Measurements from ENCODE around the gene NDUFB8.

The NDUFB8 gene

DNA sequence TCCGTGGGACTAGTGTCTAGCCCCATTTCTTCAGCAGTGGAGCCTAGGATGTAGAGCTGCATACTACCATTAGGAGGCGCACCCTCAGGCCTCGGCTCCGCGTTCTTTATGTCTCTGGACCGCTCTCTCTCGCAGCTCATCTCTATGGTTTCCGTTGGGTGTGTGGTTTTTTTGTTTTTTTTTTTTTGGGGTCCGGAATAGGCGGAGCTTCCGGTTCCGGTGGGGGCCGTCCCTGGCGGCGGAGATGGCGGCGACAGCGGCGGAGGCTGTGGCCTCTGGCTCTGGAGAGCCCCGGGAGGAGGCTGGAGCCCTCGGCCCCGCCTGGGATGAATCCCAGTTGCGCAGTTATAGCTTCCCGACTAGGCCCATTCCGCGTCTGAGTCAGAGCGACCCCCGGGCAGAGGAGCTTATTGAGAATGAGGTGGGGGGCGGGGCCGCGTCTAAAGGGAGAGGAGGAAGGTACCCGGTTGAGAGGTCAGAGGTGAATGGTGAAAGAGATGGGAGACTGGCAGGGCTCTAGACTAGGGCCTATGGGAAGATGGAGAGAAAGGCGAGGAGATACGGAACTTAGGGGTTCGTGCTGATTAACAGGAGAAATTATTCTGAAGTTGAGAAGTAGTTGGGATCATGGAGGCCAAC is 6.2 kb upstream of the NDUFB8 start, which contains the start of gene HIF1AN:
HIF1AN (plus strand) TSS at position 229 of the 639 bp plus-strand sequence; CDS start at position 245, 16 bp downstream.
- peak; percentile 95 for DNase-seq

- no peak for DNase-seq
Measured at GRCh38 chr10:100535338-100535714, 5.7 kb upstream of the NDUFB8 start.

DNA sequence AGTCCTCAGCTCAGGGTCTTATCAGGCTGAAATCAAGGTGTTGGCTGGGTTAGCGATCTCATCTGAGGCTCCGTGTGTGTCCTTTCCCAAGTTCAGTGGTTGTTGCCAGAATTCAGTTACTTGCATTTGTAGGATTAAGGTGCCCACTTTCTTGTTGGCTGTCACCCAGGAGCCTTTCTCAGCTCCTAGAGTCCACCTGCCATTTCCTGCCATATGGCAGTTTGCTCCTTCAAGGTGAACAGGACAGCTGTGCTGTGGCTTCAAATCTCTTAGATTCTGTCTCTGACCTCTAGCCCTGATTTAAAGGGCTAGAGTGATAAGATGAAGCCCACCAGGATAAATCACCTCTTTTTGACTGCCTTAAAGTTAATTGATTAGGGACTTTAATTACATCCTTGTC is 5.1 kb upstream of the NDUFB8 start:
- DNase-seq = no peak

- no peak for DNase-seq
Measured at GRCh38 chr10:100531761-100532160, 2.1 kb upstream of the NDUFB8 start.

DNA sequence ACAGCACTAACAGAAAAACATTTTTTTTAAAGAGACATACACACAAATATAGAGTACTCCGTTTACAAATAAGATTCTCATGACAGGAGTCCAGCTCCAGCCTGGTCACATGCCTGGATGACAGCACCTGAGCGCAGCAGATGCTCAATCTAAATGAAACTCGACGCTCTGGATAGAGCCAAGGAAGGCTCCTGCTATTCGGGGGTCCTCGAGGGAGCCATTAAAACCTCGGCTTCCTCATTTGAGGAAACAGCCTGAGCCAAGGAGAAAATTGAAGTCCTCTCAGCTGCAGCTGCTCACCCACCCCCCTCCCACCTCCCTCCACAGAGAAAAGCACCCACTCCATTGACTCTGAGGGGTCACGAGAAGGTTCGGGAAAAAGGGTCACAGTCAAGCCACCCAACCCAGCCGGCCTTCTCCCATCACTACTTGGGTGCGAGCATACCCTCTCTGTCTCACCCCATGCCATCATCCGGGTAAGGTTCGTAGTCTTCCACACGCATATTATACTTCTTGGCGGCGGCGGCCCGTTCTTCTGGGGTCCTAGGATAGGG is 673 bp downstream of the NDUFB8 start:
- no peak for DNase-seq

DNA sequence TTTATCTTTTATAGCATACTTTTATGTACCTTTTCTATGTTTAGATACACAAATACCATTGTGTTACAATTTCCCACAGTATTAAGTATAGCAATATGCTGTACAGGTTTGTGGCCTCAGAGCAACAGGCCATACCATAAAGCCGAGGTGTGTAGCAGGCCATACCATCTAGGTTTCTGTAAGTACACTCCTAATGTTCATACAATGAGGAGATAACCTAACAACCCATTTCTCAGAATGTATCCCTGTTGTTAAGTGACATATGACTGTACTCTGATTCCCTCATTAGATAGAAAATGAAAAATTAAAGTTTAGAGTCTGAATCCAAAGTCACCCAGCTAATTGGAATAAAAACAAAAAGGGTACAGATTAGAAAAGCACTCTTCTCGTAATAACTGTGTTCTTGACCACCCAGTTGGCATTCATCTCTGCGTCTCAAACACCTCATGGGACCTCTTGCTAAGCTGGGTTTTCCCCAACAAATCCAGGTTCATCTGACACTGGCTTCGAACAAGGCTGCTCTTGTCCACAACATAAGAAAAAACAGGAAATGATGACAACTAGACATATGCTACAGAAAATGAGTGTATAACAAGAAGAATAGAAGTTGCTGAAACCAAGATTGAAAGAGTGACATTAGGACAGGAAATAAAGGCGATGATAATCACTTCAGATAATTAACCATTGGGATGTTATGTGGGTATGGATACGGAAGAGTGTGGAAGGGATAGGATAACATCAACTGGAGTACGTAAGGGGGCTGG is 1.4 kb downstream of the NDUFB8 start:
- DNase-seq = no peak

GRCh38 chr10:100524638-100525037 is 5.0 kb downstream of the NDUFB8 start:
- DNase-seq = no peak

DNA sequence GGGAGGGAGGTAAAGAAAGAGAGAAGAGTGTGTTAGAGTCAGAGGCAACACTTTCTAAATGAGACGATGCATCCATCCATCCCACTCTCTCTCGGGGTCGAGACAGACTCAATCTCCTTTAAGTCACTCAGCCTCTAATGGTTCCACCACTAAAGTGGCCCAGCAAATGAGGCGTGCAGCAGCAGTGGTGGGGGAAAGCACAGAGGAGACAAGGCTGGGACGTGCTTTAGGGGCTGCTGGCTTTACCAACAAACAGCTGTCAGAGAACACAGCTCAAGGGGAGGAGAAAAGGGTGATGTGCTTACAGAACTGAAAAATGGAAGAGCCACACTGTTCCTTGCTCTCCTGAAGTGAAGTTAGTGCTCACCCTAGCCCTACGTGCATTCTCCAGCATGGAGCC is 5.5 kb downstream of the NDUFB8 start:
- no peak for DNase-seq

GRCh38 chr10:100522945-100523344 is 6.7 kb downstream of the NDUFB8 start:
- DNase-seq = no peak

- no peak for DNase-seq
Measured at GRCh38 chr10:100522107-100522801, 7.4 kb downstream of the NDUFB8 start.

DNA sequence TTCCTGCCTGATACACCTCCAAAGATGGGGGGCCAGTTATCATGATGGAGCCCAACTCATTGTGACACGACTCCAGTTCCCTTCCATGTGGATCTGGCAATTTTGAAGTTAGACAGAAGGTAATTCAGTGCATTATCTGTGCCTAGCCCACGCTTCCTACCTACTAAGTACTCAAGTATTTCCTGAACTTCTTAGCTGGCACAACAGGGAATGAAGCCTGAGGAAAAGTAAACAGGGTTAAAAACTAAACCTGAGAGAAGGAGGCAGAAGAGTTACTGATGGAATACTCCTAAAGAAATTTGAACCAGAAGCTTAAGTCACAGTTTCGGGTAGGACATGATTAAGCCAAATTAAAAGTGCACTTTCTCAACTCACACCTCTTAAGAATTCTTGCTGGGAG is 8.9 kb downstream of the NDUFB8 start:
- DNase-seq = peak; percentile 46

- peak; percentile 21 for DNase-seq
Measured at GRCh38 chr10:100519311-100520051, 10.2 kb downstream of the NDUFB8 start, which contains the start of gene SEC31B. TSS of gene SEC31B (minus strand) at chr10:100519861. CDS start at chr10:100516952, 2,909 bp downstream.

GRCh38 chr10:100518761-100519241 is 10.9 kb downstream of the NDUFB8 start:
- peak; percentile 65 for DNase-seq

- no peak for DNase-seq
Measured at GRCh38 chr10:100516847-100517246, 12.8 kb downstream of the NDUFB8 start.

GRCh38 chr10:100515612-100516011 is 14.1 kb downstream of the NDUFB8 start:
- no peak for DNase-seq

- no peak for DNase-seq
Measured at GRCh38 chr10:100510533-100511308, 18.9 kb downstream of the NDUFB8 start.

GRCh38 chr10:100509241-100509840 is 20.3 kb downstream of the NDUFB8 start:
- no peak for DNase-seq

- peak; percentile 70 for DNase-seq
Measured at GRCh38 chr10:100508691-100509150, 20.9 kb downstream of the NDUFB8 start.

DNA sequence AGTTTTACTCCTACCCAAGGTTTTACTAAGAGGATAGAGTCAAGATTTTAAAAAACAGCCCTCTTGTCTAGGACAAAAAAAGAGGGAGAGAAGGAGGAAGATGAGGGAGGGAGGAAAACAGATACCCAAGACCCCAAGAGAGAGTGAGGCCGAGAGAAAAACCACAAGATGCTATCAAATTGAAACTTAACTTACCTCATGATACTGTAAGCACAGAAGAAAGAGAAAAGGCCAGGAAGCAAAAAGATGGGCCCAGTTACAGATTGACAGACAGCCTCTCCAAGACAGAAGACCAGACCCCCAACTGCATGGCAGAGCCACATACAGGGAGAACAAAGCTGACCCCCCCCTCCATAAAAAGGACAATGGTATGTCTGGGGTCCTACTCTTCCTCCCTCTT is 21.4 kb downstream of the NDUFB8 start:
- DNase-seq = no peak

DNA sequence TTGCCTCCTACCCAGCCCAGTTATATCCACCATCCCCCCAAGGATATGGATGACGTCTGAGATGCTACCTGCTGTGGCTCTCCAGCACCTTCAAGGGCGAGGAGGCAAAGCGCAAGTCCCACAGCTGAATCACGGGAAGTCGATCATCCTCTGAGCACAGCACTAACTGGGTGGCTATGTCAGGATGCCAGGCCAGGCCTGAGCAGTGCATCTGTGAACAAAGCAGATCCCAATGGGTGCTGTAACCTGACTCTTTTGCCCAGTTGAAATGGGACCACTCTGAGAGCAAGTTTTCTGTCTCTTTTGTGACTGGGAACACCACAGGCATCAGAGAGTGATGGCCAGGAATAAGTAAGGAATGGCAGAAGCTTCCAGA is 22.3 kb downstream of the NDUFB8 start:
- DNase-seq = no peak

All from fibroblast of skin of back (primary cell).